GM23338 (cell line): ENCODE data around the gene OAS2.

Experiments
- CREB1 ChIP-seq: fragments of 250-450 bp; sonication (Bioruptor Pico); IDR thresholded peaks from 2 replicates; pipeline ENCODE4 v1.5.0; 2020; ENCODE audit warnings: low read depth, mild to moderate bottlenecking, moderate library complexity
- EZH2 ChIP-seq: fragments of 200-600 bp; sonication (generic); IDR thresholded peaks from one replicate; pipeline ENCODE4 v1.8.0; 2017; ENCODE audit warnings: antibody characterized with exemption, mild to moderate bottlenecking, low read depth; ENCODE audit not compliant: unreplicated experiment
- NANOG ChIP-seq: IDR thresholded peaks from 2 replicates; pipeline ENCODE4 v1.6.1; 2016; ENCODE audit warnings: antibody characterized with exemption, borderline replicate concordance
- POLR2AphosphoS5 ChIP-seq: IDR thresholded peaks from 2 replicates; pipeline ENCODE4 v1.6.1; 2016; ENCODE audit warnings: antibody characterized with exemption, low read depth
- TF ChIP-seq, protein P1 (sequence below), 2 experiments: fragments of 200-600 bp in 1 of 2; sonication (generic) in 1 of 2; conservative IDR thresholded peaks; 2 replicates each; pipeline versions ENCODE4 v1.5.1 to v1.6.1; 2016 to 2017; ENCODE audit warnings: antibody characterized with exemption in 2 of 2, low read depth in 2 of 2, mild to moderate bottlenecking in 2 of 2, moderate library complexity in 1 of 2
- TF ChIP-seq, protein P2 (sequence below): fragments of 250-450 bp; sonication (Bioruptor Pico); IDR thresholded peaks from 2 replicates; pipeline ENCODE4 v1.5.0; 2020; ENCODE audit warnings: mild to moderate bottlenecking, moderate library complexity

DNA sequence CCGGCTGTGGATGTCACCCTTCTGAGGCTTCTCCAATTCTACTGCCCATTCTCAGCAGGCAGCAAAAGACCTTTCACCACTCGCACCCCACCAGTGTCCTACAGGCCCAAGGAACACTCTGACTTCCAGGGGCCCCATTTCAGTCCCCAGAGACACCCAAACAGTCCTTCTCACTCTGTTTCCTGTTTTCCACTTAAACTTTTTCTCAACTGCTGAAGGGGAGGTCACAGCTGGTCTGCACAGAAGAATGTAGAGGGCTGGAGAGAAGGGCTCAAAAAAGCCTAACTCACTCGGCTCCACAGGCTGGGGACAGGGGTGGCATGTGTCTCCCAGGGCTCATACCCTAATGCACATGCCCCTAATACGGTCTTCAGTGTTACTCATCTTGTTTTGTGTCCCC, 74.0 kb downstream of the OAS2 start:
- TF ChIP-seq, protein P1, sequence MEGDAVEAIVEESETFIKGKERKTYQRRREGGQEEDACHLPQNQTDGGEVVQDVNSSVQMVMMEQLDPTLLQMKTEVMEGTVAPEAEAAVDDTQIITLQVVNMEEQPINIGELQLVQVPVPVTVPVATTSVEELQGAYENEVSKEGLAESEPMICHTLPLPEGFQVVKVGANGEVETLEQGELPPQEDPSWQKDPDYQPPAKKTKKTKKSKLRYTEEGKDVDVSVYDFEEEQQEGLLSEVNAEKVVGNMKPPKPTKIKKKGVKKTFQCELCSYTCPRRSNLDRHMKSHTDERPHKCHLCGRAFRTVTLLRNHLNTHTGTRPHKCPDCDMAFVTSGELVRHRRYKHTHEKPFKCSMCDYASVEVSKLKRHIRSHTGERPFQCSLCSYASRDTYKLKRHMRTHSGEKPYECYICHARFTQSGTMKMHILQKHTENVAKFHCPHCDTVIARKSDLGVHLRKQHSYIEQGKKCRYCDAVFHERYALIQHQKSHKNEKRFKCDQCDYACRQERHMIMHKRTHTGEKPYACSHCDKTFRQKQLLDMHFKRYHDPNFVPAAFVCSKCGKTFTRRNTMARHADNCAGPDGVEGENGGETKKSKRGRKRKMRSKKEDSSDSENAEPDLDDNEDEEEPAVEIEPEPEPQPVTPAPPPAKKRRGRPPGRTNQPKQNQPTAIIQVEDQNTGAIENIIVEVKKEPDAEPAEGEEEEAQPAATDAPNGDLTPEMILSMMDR (conservative IDR thresholded peaks at IDR 0.05; ENCODE audit: low read depth in 2 of 2): no peak
- TF ChIP-seq EZH2 (no peak), CREB1 (CRISPR knock-in tag) (no peak), POLR2AphosphoS5 (no peak), NANOG (no peak)
- TF ChIP-seq, protein P2, sequence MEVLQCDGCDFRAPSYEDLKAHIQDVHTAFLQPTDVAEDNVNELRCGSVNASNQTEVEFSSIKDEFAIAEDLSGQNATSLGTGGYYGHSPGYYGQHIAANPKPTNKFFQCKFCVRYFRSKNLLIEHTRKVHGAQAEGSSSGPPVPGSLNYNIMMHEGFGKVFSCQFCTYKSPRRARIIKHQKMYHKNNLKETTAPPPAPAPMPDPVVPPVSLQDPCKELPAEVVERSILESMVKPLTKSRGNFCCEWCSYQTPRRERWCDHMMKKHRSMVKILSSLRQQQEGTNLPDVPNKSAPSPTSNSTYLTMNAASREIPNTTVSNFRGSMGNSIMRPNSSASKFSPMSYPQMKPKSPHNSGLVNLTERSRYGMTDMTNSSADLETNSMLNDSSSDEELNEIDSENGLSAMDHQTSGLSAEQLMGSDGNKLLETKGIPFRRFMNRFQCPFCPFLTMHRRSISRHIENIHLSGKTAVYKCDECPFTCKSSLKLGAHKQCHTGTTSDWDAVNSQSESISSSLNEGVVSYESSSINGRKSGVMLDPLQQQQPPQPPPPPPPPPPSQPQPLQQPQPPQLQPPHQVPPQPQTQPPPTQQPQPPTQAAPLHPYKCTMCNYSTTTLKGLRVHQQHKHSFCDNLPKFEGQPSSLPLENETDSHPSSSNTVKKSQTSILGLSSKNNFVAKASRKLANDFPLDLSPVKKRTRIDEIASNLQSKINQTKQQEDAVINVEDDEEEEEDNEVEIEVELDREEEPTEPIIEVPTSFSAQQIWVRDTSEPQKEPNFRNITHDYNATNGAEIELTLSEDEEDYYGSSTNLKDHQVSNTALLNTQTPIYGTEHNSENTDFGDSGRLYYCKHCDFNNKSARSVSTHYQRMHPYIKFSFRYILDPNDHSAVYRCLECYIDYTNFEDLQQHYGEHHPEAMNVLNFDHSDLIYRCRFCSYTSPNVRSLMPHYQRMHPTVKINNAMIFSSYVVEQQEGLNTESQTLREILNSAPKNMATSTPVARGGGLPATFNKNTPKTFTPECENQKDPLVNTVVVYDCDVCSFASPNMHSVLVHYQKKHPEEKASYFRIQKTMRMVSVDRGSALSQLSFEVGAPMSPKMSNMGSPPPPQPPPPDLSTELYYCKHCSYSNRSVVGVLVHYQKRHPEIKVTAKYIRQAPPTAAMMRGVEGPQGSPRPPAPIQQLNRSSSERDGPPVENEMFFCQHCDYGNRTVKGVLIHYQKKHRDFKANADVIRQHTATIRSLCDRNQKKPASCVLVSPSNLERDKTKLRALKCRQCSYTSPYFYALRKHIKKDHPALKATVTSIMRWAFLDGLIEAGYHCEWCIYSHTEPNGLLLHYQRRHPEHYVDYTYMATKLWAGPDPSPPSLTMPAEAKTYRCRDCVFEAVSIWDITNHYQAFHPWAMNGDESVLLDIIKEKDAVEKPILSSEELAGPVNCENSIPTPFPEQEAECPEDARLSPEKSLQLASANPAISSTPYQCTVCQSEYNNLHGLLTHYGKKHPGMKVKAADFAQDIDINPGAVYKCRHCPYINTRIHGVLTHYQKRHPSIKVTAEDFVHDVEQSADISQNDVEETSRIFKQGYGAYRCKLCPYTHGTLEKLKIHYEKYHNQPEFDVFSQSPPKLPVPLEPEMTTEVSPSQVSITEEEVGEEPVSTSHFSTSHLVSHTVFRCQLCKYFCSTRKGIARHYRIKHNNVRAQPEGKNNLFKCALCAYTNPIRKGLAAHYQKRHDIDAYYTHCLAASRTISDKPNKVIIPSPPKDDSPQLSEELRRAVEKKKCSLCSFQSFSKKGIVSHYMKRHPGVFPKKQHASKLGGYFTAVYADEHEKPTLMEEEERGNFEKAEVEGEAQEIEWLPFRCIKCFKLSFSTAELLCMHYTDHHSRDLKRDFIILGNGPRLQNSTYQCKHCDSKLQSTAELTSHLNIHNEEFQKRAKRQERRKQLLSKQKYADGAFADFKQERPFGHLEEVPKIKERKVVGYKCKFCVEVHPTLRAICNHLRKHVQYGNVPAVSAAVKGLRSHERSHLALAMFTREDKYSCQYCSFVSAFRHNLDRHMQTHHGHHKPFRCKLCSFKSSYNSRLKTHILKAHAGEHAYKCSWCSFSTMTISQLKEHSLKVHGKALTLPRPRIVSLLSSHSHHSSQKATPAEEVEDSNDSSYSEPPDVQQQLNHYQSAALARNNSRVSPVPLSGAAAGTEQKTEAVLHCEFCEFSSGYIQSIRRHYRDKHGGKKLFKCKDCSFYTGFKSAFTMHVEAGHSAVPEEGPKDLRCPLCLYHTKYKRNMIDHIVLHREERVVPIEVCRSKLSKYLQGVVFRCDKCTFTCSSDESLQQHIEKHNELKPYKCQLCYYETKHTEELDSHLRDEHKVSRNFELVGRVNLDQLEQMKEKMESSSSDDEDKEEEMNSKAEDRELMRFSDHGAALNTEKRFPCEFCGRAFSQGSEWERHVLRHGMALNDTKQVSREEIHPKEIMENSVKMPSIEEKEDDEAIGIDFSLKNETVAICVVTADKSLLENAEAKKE (CRISPR knock-in tag): no peak
